ENCODE results near the gene TRAPPC2L. TPM values are rescaled to one million over a fixed set of nuclear protein-coding genes. Genes with fewer than 3 reads are reported as not detected.

The TRAPPC2L gene
- total RNA-seq, 6 donors from 2014 or later: 10.9 to 62.5 (median 32.4) TPM

- DNase-seq (peak in 1 of 2 donors; percentile 67), ATAC-seq (ENCODE audit: low FRiP score in 2 of 2) (no peak)
- Histone ChIP-seq H3K36me3 (peaks cover 0 to 42% (median 7%) of the 10 kb centered on the region in 4 donors), H3K4me3 (no peak overlapping the region), H3K27ac (no peak overlapping the region), H3K9me3 (no peaks in the 10 kb centered on the region), H3K27me3 (no peaks in the 10 kb centered on the region), H3K4me1 (peaks cover 4 to 5% (median 4%) of the 10 kb centered on the region in 4 donors)
- WGBS, 2 donors: 92 to 96% methylated on average over 13 to 22 of the region's 22 CpGs
- TF ChIP-seq CTCF (IDR thresholded peaks at IDR 0.05) (no peak), POLR2A (IDR thresholded peaks at IDR 0.05) (no peak), EP300 (IDR thresholded peaks at IDR 0.05) (no peak), POLR2AphosphoS5 (IDR thresholded peaks at IDR 0.05) (no peak)
Measured at GRCh38 chr16:88895335-88895734, 38.4 kb downstream of the TRAPPC2L start.

- WGBS, 2 donors: 91 to 92% methylated on average over 41 to 47 of the region's 57 CpGs
- H3K27ac ChIP-seq: no peak overlapping the region
- DNase-seq (peak in 1 of 2 donors; percentile 77), ATAC-seq (ENCODE audit: low FRiP score in 2 of 2) (no peak)
- H3K4me1 ChIP-seq: peaks cover 4 to 12% (median 9%) of the 10 kb centered on the region in 4 donors
- no peak for TF ChIP-seq EP300 (IDR thresholded peaks at IDR 0.05)
- TF ChIP-seq CTCF (IDR thresholded peaks at IDR 0.05): no peak
- no peak for TF ChIP-seq POLR2AphosphoS5 (IDR thresholded peaks at IDR 0.05)
- TF ChIP-seq POLR2A (IDR thresholded peaks at IDR 0.05): no peak
- peaks cover 0 to 45% (median 10%) of the 10 kb centered on the region in 4 donors for H3K36me3 ChIP-seq
- H3K4me3 ChIP-seq: no peak overlapping the region
- no peaks in the 10 kb centered on the region for H3K9me3 ChIP-seq
- H3K27me3 ChIP-seq: no peaks in the 10 kb centered on the region
Measured at GRCh38 chr16:88896238-88897070, 39.5 kb downstream of the TRAPPC2L start.

- H3K9me3 ChIP-seq: no peaks in the 10 kb centered on the region
- DNase-seq: peak in 1 of 2 donors; percentile 60
- H3K27ac ChIP-seq: peak overlapping the region in 1 of 4 donors; percentile 27
- no peak for ATAC-seq (ENCODE audit: low FRiP score in 2 of 2)
- H3K36me3 ChIP-seq: peaks cover 0 to 34% (median 6%) of the 10 kb centered on the region in 4 donors
- H3K27me3 ChIP-seq: no peaks in the 10 kb centered on the region
- H3K4me1 ChIP-seq: peaks cover 4 to 13% (median 9%) of the 10 kb centered on the region in 4 donors
- 92 to 95% methylated on average over 25 to 34 of the region's 34 CpGs for WGBS, 2 donors
- TF ChIP-seq POLR2A (IDR thresholded peaks at IDR 0.05) (no peak), POLR2AphosphoS5 (IDR thresholded peaks at IDR 0.05) (no peak)
- H3K4me3 ChIP-seq: no peak overlapping the region
Measured at GRCh38 chr16:88897696-88898425, 40.9 kb downstream of the TRAPPC2L start.

GRCh38 chr16:88899901-88900661 is 43.2 kb downstream of the TRAPPC2L start:
- TF ChIP-seq EP300 (IDR thresholded peaks at IDR 0.05) (no peak), POLR2A (IDR thresholded peaks at IDR 0.05) (no peak), POLR2AphosphoS5 (IDR thresholded peaks at IDR 0.05) (no peak), CTCF (IDR thresholded peaks at IDR 0.05) (no peak)
- peak overlapping the region; percentile 53 to 80 (median 76) for H3K27ac ChIP-seq
- ATAC-seq (ENCODE audit: low FRiP score in 2 of 2): no peak

More at GRCh38 chr16:88899901-88900661, 43.2 kb downstream of the TRAPPC2L start:
- peaks cover 0 to 34% (median 6%) of the 10 kb centered on the region in 4 donors for H3K36me3 ChIP-seq
- no peaks in the 10 kb centered on the region for H3K27me3 ChIP-seq
- DNase-seq: no peak
- WGBS, 2 donors: 73 to 85% methylated on average over 17 to 34 of the region's 41 CpGs
- H3K4me1 ChIP-seq: peaks cover 7 to 15% (median 11%) of the 10 kb centered on the region in 4 donors
- no peaks in the 10 kb centered on the region for H3K9me3 ChIP-seq
- H3K4me3 ChIP-seq: no peak overlapping the region

All from upper lobe of left lung (tissue), 6 donors.